SU-DHL-6 (cell line): Measurements from ENCODE around the gene MIA2.

Source experiments
- CTCF ChIP-seq: fragments of 200-600 bp; sonication (generic); IDR thresholded peaks from one replicate; pipeline ENCODE4 v1.5.1; 2017; ENCODE audit warnings: antibody characterized with exemption, mild to moderate bottlenecking, low read length, moderate library complexity; ENCODE audit not compliant: insufficient read depth, poor library complexity, severe bottlenecking
- EZH2phosphoT487 ChIP-seq: fragments of 200-600 bp; sonication (generic), shearing (Covaris generic); conservative IDR thresholded peaks from 2 replicates; pipeline ENCODE4 v1.6.1; 2018; ENCODE audit warnings: mild to moderate bottlenecking, antibody characterized with exemption, low read length, moderate library complexity, mixed read lengths

- no peak for TF ChIP-seq CTCF
- TF ChIP-seq EZH2phosphoT487 = no peak
Observed at GRCh38 chr14:39374851-39375250, 141.1 kb downstream of the MIA2 start.
